Measurements from ENCODE around the gene MDK.

MDK gene

DNA sequence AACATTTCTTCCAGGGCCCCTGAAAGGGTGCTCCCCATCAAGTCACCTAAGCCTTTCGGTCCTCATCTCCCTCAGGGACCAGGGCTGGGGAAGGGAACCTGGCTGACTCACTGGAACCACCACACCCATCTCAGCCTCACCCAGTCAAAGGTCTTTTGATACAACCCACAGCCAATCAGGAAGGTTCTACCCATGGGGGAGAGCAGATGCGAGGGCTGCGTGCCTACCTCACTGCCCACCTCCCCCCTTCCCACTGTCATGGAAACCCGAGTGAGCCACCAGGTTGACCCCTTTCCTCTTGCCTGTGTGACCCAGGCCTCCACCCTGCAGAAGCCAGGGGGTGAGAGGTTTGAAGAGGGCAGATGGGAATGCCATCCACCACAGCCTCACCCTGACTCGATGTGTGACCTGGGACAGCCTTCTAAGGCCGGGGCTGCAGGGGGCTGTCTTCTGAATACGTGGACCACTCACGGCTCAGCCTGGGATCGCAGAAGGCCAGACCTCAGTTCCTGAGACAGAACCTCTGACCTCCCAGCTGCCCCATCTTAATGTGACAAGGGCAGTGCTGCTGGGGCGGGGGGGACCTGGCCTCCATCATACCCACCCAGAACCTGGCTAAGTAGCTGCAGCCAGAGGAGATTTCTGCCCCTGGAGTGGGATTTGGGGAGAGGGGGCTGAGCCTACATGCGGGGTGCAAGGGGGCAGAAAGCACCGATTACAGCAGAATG is 2.7 kb downstream of the MDK start:
- DNase-seq (ENCODE audit: low spot score): peak; percentile 73

- DNase-seq (ENCODE audit: low spot score): no peak
Observed at GRCh38 chr11:46385169-46386004, 3.9 kb downstream of the MDK start.

DNA sequence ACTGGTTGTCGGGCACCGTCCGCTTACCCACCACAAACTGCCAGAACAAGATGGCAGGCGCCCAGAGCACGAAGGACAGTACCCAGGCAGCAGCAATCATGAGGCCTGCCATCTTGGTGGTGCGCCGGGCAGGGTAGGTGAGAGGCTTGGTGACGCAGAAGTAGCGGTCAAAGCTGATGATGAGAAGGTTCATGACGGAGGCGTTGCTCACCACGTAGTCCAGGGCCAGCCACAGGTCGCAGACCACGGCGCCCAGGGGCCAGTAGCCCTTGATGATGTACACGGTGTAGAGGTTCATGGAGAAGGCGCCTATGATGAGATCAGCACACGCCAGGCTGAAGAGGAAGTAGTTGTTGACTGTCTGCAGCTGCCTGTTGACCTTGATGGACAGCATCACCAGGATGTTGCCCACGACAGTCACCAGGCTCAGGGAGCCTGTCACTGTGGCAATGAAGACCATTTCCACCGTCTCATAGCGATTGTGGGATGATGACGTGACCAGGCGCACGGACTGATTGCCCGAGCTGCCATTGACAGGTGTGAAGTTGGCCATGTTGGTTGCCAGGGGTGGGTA is 4.6 kb downstream of the MDK start:
- no peak for DNase-seq (ENCODE audit: low spot score)

DNA sequence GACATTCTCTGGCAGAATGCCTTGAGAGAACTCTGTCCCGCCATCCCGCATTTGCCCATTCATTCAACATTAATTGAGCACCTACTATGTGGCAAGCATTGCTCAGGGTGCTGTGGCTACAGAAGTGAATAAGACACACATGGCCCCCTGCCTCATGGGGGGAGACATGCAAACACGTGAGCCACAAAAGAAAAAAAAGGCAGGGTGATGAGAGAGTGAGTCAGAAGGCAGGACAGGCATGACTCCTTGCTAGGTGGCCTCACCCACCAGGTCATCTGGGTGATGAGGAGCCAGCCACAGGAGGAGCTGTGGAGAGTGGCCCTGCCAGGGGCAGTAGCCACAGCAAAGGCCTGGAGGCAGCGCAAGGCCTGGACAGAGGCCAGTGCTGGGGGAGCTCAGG is 5.2 kb downstream of the MDK start:
- no peak for DNase-seq (ENCODE audit: low spot score)

DNA sequence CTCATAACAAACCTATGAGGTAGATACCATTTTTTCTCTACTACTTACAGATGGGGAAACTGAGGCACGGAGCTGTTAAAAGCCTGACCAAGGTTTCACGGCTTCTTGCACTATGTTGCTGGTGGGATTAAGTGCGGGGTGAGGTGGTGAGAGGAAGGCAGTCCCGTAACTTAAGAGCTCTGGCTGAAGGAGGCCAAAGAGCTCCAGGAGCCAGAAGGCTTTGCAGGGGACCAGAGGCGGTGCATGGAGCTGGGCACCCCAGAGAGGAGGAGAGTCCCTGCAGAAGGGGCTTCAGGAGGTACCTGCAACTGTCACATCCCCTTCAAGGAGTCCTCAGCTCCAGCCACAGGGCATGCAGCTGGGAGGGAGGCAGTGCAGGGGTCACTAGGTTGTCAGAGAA is 6.0 kb downstream of the MDK start:
- no peak for DNase-seq (ENCODE audit: low spot score)

DNA sequence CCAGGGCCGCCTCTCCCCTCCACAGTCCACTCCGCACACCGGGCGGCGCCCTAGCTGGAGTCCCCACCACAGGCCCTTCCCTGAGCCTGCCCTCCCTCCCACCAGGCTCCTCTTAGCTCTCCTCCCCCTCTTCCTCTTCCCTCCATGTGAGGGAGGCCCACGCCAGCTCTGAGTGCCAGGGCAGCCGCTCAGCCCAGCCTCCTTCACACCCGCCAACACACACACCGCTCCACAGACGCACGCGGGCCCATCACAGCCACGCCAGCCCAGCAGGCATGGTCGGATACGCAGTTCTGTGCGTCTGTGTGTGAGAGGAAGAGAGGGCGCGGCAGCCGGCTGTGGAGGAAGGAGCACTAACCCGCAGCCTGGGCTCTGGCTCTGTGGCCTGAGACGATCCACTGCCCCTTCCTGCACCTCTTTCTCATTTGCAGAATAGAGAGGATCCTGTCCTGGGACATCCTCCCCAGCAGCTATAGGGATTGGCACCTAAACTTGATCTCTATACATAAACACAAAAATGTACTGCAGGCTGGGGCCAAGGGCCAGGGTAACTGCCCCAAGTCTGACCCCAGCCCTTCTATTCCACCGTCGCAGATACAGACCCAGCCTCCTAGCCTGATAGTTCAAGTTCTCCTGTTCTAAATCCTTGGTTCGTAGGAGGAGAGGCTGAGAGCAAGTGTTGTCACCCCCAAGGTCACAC is 6.6 kb downstream of the MDK start:
- no peak for DNase-seq (ENCODE audit: low spot score)

- no peak for DNase-seq (ENCODE audit: low spot score)
Observed at GRCh38 chr11:46388619-46389449, 7.4 kb downstream of the MDK start.

DNA sequence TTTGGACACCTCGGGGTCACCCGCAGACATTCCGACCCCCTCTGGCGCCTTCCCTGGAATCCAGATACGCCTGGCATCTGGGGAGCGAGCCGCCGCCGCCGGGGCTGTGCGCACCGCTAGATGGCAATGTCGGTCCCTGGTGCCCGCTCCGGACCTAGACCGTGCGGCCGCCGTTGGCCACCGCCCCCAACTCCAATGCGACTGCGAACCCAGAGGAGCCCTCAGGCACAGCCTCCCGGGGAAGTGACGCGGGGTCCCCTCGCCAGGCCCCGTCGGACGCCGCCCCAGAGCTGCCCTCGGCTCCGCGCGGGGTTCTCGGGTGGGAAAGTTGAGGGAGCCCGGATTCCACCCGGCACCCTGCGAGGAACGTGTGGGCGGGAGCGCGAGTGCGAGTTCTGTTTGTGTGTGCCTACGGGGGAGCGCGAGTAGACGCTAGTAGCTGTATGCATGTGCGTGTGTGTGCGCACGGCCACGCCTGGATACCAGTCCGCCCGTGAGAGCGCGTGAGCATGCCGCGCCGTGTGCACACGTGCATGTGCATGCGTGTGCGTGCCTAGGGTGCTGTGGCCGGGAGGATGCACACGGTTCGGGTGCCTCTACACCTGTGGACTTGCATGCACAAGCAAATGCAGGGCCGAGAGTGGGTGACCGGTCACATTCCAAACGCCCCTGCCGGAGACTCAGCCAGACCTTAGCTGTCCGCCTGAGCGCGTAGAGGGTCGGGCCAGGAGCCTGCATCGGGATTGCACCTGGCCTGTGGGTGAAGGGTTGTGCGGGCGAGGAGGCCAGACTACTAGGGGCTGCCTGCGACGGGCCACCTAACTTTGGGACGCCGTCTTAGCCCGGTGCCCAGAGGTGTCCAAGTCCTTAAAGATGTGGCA is 8.2 kb downstream of the MDK start:
- peak; percentile 67 for DNase-seq (ENCODE audit: low spot score)

GRCh38 chr11:46390331-46391171 is 9.1 kb downstream of the MDK start:
- no peak for DNase-seq (ENCODE audit: low spot score)

DNA sequence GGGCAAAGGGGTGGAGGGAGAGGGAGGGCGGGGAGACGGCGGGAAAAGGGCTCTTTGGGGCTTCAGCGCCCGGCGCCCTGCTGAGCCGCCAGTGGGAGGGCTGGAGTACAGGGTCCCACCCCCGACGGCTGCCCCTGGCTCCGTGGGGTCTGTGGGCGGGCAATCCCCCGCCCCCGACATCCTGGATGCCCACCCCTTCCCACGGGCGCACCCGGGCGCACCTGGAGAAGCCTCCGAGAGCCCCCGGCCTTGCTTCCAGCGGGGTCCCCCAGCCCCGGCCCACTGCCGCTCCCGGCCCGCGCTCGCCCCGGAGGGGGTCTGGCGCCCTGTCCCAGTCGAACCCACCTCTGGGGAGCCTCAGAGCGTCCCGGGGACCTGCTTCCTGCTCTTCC is 9.7 kb downstream of the MDK start:
- no peak for DNase-seq (ENCODE audit: low spot score)

- DNase-seq (ENCODE audit: low spot score): peak; percentile 60
Observed at GRCh38 chr11:46391578-46392420, 10.3 kb downstream of the MDK start, which contains the start of gene CHRM4. TSS of gene CHRM4 (minus strand) at chr11:46391776. CDS start at chr11:46386557, 5,219 bp downstream.

DNA sequence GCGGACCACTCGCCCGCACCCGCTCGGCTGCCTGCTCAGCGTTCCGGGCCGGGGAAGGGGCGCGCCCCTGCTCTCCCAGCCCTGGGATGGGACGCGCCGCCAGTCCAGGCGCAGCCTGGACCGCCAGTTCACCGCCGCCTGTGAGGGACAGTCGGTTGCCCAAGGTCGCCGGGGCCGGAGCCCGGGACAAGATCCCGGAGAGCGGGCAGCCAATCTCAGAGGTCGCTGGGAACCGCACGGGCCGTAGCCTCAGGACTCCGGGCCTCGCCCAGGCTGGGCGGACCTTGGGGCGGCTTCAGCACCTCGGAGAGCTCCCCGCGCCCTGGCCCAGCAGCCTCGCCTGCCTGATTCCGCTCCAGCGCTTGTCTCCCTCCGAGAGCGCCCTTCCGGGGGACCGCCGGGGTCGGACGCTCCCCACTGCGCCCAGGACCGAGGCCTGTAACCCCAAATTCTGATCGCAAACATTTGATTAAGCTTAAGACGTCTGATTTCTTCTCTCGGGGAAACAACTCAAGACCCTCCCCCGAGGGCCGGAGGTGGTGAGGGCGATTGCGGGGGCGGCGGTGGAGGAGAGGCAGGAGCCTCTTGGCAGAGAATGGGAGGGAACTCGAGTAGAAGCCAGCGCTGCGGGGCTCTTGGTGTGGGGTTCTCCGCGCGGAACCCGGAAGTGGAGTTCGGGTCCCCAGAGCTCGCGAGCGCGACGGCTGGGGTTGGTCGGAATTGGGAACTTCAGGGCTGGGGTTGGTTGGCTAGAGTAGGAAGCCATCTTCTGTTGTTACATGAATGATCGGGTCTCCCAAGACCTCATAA is 11.2 kb downstream of the MDK start:
- peak; percentile 87 for DNase-seq (ENCODE audit: low spot score)

- DNase-seq (ENCODE audit: low spot score): no peak
Observed at GRCh38 chr11:46393231-46393616, 11.8 kb downstream of the MDK start.

DNA sequence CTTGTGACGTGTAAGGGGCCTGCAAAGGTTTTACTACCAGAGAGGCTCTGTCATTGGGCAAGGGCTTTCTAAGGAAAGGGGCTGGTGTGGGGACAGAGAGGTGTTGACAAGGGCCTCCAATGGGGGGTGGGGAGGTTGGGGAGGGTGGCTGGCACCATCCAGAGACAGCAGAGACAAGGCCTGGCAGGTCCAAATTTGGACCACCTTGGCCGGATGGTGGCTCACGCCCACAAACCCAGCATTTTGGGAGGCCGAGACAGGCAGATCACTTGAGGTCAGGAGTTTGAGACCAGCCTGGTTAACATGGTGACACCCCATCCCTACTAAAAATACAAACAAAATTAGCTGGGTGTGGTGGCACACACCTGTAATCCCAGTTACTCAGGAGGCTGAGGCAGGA is 12.3 kb downstream of the MDK start:
- DNase-seq (ENCODE audit: low spot score): no peak

GRCh38 chr11:46397526-46397925 is 16.1 kb downstream of the MDK start:
- no peak for DNase-seq (ENCODE audit: low spot score)

DNA sequence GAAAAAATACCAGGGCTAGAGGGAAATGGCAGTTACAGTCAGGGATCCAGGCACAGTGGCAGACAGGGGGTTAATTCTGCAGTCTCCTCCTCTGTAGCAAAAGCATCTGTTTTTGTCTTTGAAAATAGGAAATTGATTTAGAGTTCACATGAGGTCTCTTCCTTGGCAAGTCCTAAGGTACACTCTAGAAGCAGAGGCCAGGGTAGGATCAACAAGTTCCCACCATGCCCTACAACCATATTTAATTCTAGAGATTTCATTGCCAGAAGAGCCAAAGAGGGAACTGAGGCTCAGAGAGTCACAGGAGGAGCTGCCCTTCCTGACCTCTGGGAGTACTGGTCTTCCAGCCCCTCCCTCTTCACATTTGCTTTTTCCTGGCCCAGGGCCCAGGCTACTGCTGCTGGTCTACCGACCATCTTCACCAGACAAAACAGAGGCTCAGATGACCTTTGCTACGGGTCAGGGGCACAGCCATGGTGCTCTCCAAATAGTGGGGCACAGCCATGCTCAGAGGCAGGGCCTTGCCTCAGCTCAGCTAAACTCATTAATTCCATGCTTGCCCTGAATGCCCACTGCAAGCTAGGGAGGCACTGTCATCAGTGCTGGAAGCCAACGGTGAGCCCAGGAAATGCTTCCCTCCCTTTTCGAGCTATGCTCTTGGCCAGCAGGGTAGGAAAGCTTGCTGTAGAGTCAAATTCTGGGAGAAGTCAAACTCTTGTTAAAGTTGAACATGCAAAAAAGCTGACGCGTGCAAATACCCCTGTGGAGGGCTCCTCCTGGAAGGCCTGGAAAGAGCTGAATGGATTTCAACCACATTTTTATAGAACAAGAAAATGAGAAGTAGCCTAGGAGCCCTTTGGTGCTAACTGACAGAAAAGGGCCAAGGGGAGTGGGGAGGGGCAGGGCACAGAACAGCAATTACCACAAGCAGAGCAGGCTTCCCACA is 21.8 kb downstream of the MDK start:
- no peak for DNase-seq (ENCODE audit: low spot score)
